ENCODE data around the gene GRPR.
"Not testable (repeated sequence)": the region's sequence is repeated elsewhere in the genome, so short reads cannot be mapped to it uniquely, and the experiment has no call there.

Gene GRPR

GRCh38 chrX:16175329-16176061 lies 52.1 kb downstream of the GRPR start:
- TF ChIP-seq CTCF (IDR thresholded peaks at IDR 0.05; ENCODE audit: borderline replicate concordance, insufficient read depth, low read depth, low read length), result no peak
- no peak overlapping the region for H3K4me3 ChIP-seq (ENCODE audit: low read depth, low read length)

- TF ChIP-seq CTCF (IDR thresholded peaks at IDR 0.05; ENCODE audit: borderline replicate concordance, insufficient read depth, low read depth, low read length), result no peak
- H3K4me3 ChIP-seq (ENCODE audit: low read depth, low read length), result no peak overlapping the region
Observed at GRCh38 chrX:16177260-16177659, 53.9 kb downstream of the GRPR start.

- H3K4me3 ChIP-seq (ENCODE audit: low read depth, low read length), result not testable (repeated sequence)
Observed at GRCh38 chrX:16183843-16184242, 60.5 kb downstream of the GRPR start.

- no peak overlapping the region for H3K4me3 ChIP-seq (ENCODE audit: low read depth, low read length)
- no peak for TF ChIP-seq CTCF (IDR thresholded peaks at IDR 0.05; ENCODE audit: borderline replicate concordance, insufficient read depth, low read depth, low read length)
Observed at GRCh38 chrX:16185725-16186136, 62.4 kb downstream of the GRPR start.

- no peak overlapping the region for H3K4me3 ChIP-seq (ENCODE audit: low read depth, low read length)
- no peak for TF ChIP-seq CTCF (IDR thresholded peaks at IDR 0.05; ENCODE audit: borderline replicate concordance, insufficient read depth, low read depth, low read length)
Observed at GRCh38 chrX:16186380-16187007, 63.1 kb downstream of the GRPR start.

- TF ChIP-seq CTCF (IDR thresholded peaks at IDR 0.05; ENCODE audit: borderline replicate concordance, insufficient read depth, low read depth, low read length), result no peak
- no peak overlapping the region for H3K4me3 ChIP-seq (ENCODE audit: low read depth, low read length)
Observed at GRCh38 chrX:16187024-16187760, 63.8 kb downstream of the GRPR start.

GRCh38 chrX:16188687-16189086 lies 65.3 kb downstream of the GRPR start:
- H3K4me3 ChIP-seq (ENCODE audit: low read depth, low read length), result no peak overlapping the region
- TF ChIP-seq CTCF (IDR thresholded peaks at IDR 0.05; ENCODE audit: borderline replicate concordance, insufficient read depth, low read depth, low read length), result no peak

Data from GM12875 (cell line).